HEK293 (cell line): ENCODE measurements around the gene PDE4D.

Experiments used
- CTCF ChIA-PET: fragments of 350-600 bp; formaldehyde crosslinking; extraction: SDS; loops from one replicate; lab custom pipeline; 2021; ENCODE audit warnings: antibody characterized with exemption; lab: Yijun Ruan, JAX
- POLR2A ChIA-PET: fragments of 300-600 bp; formaldehyde crosslinking; extraction: SDS; loops from one replicate; lab custom pipeline; 2020; ENCODE audit warnings: antibody characterized with exemption, inconsistent platforms; lab: Yijun Ruan, JAX
- H3K27ac ChIP-seq: fragments of 200-500 bp; sonication (Bioruptor generic); 2 replicates; pipeline ENCODE4 v1.5.1; 2014; ENCODE audit warnings: low read depth, low read length, control low read depth, inconsistent platforms; ENCODE audit errors: extremely low read depth
- H3K36me3 ChIP-seq, 2 experiments: fragments of 200-500 bp in 1 of 2; sonication (Bioruptor generic) in 1 of 2; 1 replicate in 1 of 2; 2 replicates in 1 of 2; pipeline ENCODE4 v1.5.1; 2014 to 2017; ENCODE audit warnings: inconsistent platforms in 2 of 2, low read length in 2 of 2; ENCODE audit not compliant: control insufficient read depth in 2 of 2, insufficient read depth in 1 of 2
- H3K4me1 ChIP-seq: fragments of 200-500 bp; sonication (Bioruptor generic); 2 replicates; pipeline ENCODE4 v1.5.1; 2014; ENCODE audit warnings: mild to moderate bottlenecking, low read length, inconsistent platforms; ENCODE audit not compliant: control insufficient read depth, insufficient read depth
- H3K4me3 ChIP-seq: 2 replicates; pipeline ENCODE4 v1.5.1; 2011; ENCODE audit warnings: low read depth, mild to moderate bottlenecking, control low read depth, low read length, moderate library complexity
- H3K9me3 ChIP-seq: fragments of 200-500 bp; sonication (Bioruptor generic); 2 replicates; pipeline ENCODE4 v1.5.1; 2014; ENCODE audit warnings: low read depth, low read length, inconsistent platforms; ENCODE audit not compliant: control insufficient read depth, insufficient read depth
- GLI2 ChIP-seq: fragments of 450-650 bp; formaldehyde crosslinking; IDR thresholded peaks from 2 replicates; pipeline ENCODE4; 2017; ENCODE audit warnings: missing biosample characterization, missing genetic modification characterization, low read depth, borderline replicate concordance
- KLF16 ChIP-seq: fragments of 450-650 bp; formaldehyde crosslinking; IDR thresholded peaks from 2 replicates; pipeline ENCODE4 v1.5.1; 2017; ENCODE audit warnings: missing biosample characterization, missing genetic modification characterization
- KLF8 ChIP-seq: fragments of 450-650 bp; formaldehyde crosslinking; IDR thresholded peaks from 2 replicates; pipeline ENCODE4 v1.5.1; 2016; ENCODE audit warnings: missing biosample characterization, missing genetic modification characterization
- PATZ1 ChIP-seq: fragments of 450-650 bp; formaldehyde crosslinking; IDR thresholded peaks from 2 replicates; pipeline ENCODE4 v1.5.1; 2016; ENCODE audit warnings: missing biosample characterization, missing genetic modification characterization
- REPIN1 ChIP-seq: fragments of 450-650 bp; formaldehyde crosslinking; IDR thresholded peaks from 2 replicates; pipeline ENCODE4 v1.5.1; 2017; ENCODE audit warnings: missing biosample characterization, missing genetic modification characterization, low read depth
- REST ChIP-seq: fragments of 450-650 bp; formaldehyde crosslinking; IDR thresholded peaks from 2 replicates; pipeline ENCODE4 v1.5.1; 2016; ENCODE audit warnings: missing biosample characterization, missing genetic modification characterization
- TRIM28 ChIP-seq: IDR thresholded peaks from 2 replicates; pipeline ENCODE4 v1.6.1; 2011; ENCODE audit warnings: low read length, control low read depth, borderline replicate concordance
- ZBTB17 ChIP-seq: fragments of 450-650 bp; formaldehyde crosslinking; IDR thresholded peaks from 2 replicates; pipeline ENCODE4 v1.5.1; 2016; ENCODE audit warnings: missing biosample characterization, missing genetic modification characterization
- ZBTB26 ChIP-seq: fragments of 450-650 bp; formaldehyde crosslinking; optimal IDR thresholded peaks from 2 replicates; pipeline ENCODE3; 2016; ENCODE audit warnings: missing biosample characterization, mild to moderate bottlenecking, missing genetic modification characterization
- ZNF19 ChIP-seq: fragments of 450-650 bp; formaldehyde crosslinking; IDR thresholded peaks from 2 replicates; pipeline ENCODE4; 2016; ENCODE audit warnings: missing biosample characterization, missing genetic modification characterization, low read depth
- ZNF248 ChIP-seq: fragments of 450-650 bp; formaldehyde crosslinking; IDR thresholded peaks from 2 replicates; pipeline ENCODE4 v1.5.1; 2017; ENCODE audit warnings: missing biosample characterization, missing genetic modification characterization
- ZNF26 ChIP-seq: fragments of 450-650 bp; formaldehyde crosslinking; IDR thresholded peaks from 2 replicates; pipeline ENCODE4 v1.5.1; 2016; ENCODE audit warnings: missing biosample characterization, missing genetic modification characterization
- ZNF266 ChIP-seq: fragments of 450-650 bp; formaldehyde crosslinking; IDR thresholded peaks from 2 replicates; pipeline ENCODE4 v1.5.1; 2016; ENCODE audit warnings: missing biosample characterization, missing genetic modification characterization, low read depth
- ZNF488 ChIP-seq: fragments of 450-650 bp; formaldehyde crosslinking; IDR thresholded peaks from 2 replicates; pipeline ENCODE4 v1.5.1; 2016; ENCODE audit warnings: missing biosample characterization, missing genetic modification characterization
- ZNF513 ChIP-seq: fragments of 450-650 bp; IDR thresholded peaks from 2 replicates; pipeline ENCODE4 v1.5.1; 2018; ENCODE audit warnings: missing biosample characterization, missing genetic modification characterization
- ZNF549 ChIP-seq: fragments of 450-650 bp; IDR thresholded peaks from 2 replicates; pipeline ENCODE4 v1.5.1; 2018; ENCODE audit warnings: missing biosample characterization, missing genetic modification characterization, mild to moderate bottlenecking, inconsistent platforms, moderate library complexity
- ZNF580 ChIP-seq: fragments of 450-650 bp; formaldehyde crosslinking; IDR thresholded peaks from 2 replicates; pipeline ENCODE4 v1.5.1; 2016; ENCODE audit warnings: missing biosample characterization, missing genetic modification characterization
- ZNF639 ChIP-seq: fragments of 450-650 bp; formaldehyde crosslinking; IDR thresholded peaks from 2 replicates; pipeline ENCODE4 v1.5.1; 2016; ENCODE audit warnings: missing biosample characterization, missing genetic modification characterization
- ZSCAN18 ChIP-seq: fragments of 450-650 bp; formaldehyde crosslinking; IDR thresholded peaks from 2 replicates; pipeline ENCODE4 v1.5.1; 2016; ENCODE audit warnings: missing biosample characterization, missing genetic modification characterization
- ZXDB ChIP-seq: fragments of 450-650 bp; formaldehyde crosslinking; IDR thresholded peaks from 2 replicates; pipeline ENCODE4 v1.5.1; 2016; ENCODE audit warnings: missing biosample characterization, missing genetic modification characterization

PDE4D gene

GRCh38 chr5:59199868-59200267 is 693.7 kb downstream of the PDE4D start:
- ChIA-PET CTCF (interaction anchor here (0.6 kb wide), 1 partner anchor 192 kb away, joined by 3 read pairs; no protein-coding TSS in a partner anchor), POLR2A (no interaction called here)
- TF ChIP-seq ZXDB, result no peak
- no peak for TF ChIP-seq REPIN1 (tag by site-specific recombination)
- TF ChIP-seq ZNF266, result no peak
- no peak for TF ChIP-seq ZSCAN18
- no peak for TF ChIP-seq ZNF639 (tag by site-specific recombination)
- TF ChIP-seq ZNF549 (tag by site-specific recombination), result no peak
- no peak for TF ChIP-seq ZNF580 (tag by site-specific recombination)
- TF ChIP-seq REST, result no peak
- TF ChIP-seq ZNF19, result no peak
- no peak for TF ChIP-seq ZBTB26
- no peak for TF ChIP-seq TRIM28
- no peak for TF ChIP-seq ZNF248 (tag by site-specific recombination)
- no peak for TF ChIP-seq ZBTB17 (tag by site-specific recombination)
- no peak for TF ChIP-seq ZNF513
- TF ChIP-seq GLI2 (tag by site-specific recombination), result no peak
- no peak for TF ChIP-seq KLF8 (tag by site-specific recombination)
- no peak for TF ChIP-seq ZNF26 (tag by site-specific recombination)
- no peak for TF ChIP-seq PATZ1 (tag by site-specific recombination)
- TF ChIP-seq KLF16 (tag by site-specific recombination), result no peak
- no peak for TF ChIP-seq ZNF488 (tag by site-specific recombination)
- Histone ChIP-seq H3K4me1 (no peaks in the 10 kb centered on the region), H3K9me3 (no peaks in the 10 kb centered on the region), H3K36me3 (no peaks in the 10 kb centered on the region), H3K27ac (no peak overlapping the region), H3K4me3 (no peak overlapping the region)
